Osteoblast (primary cell): ENCODE measurements around the gene CNKSR3. TPM values are rescaled to one million over a fixed set of nuclear protein-coding genes. Genes with fewer than 3 reads are reported as not detected.

Experiments used
- DNase-seq: peaks from one replicate; pipeline ENCODE4 v3.0.0; 2011; ENCODE audit warnings: low spot score, mixed read lengths; ENCODE audit not compliant: insufficient read length; ENCODE audit errors: missing footprints
- H2AFZ ChIP-seq: 2 replicates; pipeline ENCODE4 v1.6.0; 2011; ENCODE audit warnings: mild to moderate bottlenecking, low read length
- H3K27ac ChIP-seq: 2 replicates; pipeline ENCODE4 v1.5.1; 2011; ENCODE audit warnings: mild to moderate bottlenecking, low read depth, low read length, moderate library complexity
- H3K27me3 ChIP-seq: 2 replicates; pipeline ENCODE4 v1.6.0; 2012; ENCODE audit warnings: mild to moderate bottlenecking, control low read depth, inconsistent platforms, low read length, moderate library complexity; ENCODE audit not compliant: insufficient read depth
- H3K36me3 ChIP-seq: 2 replicates; pipeline ENCODE4 v1.5.1; 2011; ENCODE audit warnings: mild to moderate bottlenecking, low read length, control low read depth, moderate library complexity; ENCODE audit not compliant: insufficient read depth
- H3K4me1 ChIP-seq: 2 replicates; pipeline ENCODE4 v1.5.1; 2011; ENCODE audit warnings: mild to moderate bottlenecking, low read length, control low read depth, moderate library complexity; ENCODE audit not compliant: insufficient read depth
- H3K4me2 ChIP-seq: 2 replicates; pipeline ENCODE4 v1.6.0; 2011; ENCODE audit warnings: mild to moderate bottlenecking, low read length; ENCODE audit not compliant: insufficient read depth
- H3K4me3 ChIP-seq: fragments of 200-600 bp; sonication (generic); 3 replicates; pipeline ENCODE4 v1.5.1; 2012; ENCODE audit warnings: mild to moderate bottlenecking, low read length, inconsistent platforms; ENCODE audit not compliant: insufficient read depth
- H3K79me2 ChIP-seq: 2 replicates; pipeline ENCODE4 v1.6.0; 2012; ENCODE audit warnings: mild to moderate bottlenecking, low read length, control low read depth, inconsistent platforms; ENCODE audit not compliant: insufficient read depth
- H3K9me3 ChIP-seq: 2 replicates; pipeline ENCODE4 v1.5.1; 2011; ENCODE audit warnings: low read depth, low read length, control low read depth
- H4K20me1 ChIP-seq: 2 replicates; pipeline ENCODE4 v1.6.0; 2012; ENCODE audit warnings: mild to moderate bottlenecking, low read length, control low read depth; ENCODE audit not compliant: insufficient read depth
- total RNA-seq: library from RNA; depleted of rRNA; stranded (reverse); fragments of >200 nt; gene quantifications from 2 replicates; pipeline ENCODE4 v1.2.3, GENCODE V29; 2012
- TF ChIP-seq, protein P1 (sequence below): IDR thresholded peaks from 2 replicates; pipeline ENCODE4 v1.5.1; 2011; ENCODE audit warnings: mild to moderate bottlenecking, low read depth, low read length, moderate library complexity; ENCODE audit errors: extremely low read depth

The CNKSR3 gene
- total RNA-seq, 1 donor = 5.4 TPM

GRCh38 chr6:154460306-154461071 is 50.0 kb downstream of the CNKSR3 start:
- no peaks in the 10 kb centered on the region for H4K20me1 ChIP-seq
- peak; percentile 80 for DNase-seq
- H3K9me3 ChIP-seq = no peaks in the 10 kb centered on the region
- TF ChIP-seq, protein P1, sequence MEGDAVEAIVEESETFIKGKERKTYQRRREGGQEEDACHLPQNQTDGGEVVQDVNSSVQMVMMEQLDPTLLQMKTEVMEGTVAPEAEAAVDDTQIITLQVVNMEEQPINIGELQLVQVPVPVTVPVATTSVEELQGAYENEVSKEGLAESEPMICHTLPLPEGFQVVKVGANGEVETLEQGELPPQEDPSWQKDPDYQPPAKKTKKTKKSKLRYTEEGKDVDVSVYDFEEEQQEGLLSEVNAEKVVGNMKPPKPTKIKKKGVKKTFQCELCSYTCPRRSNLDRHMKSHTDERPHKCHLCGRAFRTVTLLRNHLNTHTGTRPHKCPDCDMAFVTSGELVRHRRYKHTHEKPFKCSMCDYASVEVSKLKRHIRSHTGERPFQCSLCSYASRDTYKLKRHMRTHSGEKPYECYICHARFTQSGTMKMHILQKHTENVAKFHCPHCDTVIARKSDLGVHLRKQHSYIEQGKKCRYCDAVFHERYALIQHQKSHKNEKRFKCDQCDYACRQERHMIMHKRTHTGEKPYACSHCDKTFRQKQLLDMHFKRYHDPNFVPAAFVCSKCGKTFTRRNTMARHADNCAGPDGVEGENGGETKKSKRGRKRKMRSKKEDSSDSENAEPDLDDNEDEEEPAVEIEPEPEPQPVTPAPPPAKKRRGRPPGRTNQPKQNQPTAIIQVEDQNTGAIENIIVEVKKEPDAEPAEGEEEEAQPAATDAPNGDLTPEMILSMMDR = no peak
- peak overlapping the region; percentile 11 for H3K27ac ChIP-seq
- H3K4me1 ChIP-seq = peaks cover 34% of the 10 kb centered on the region
- H3K79me2 ChIP-seq = peaks cover 14% of the 10 kb centered on the region
- peak overlapping the region; percentile 81 for H3K4me2 ChIP-seq
- no peaks in the 10 kb centered on the region for H3K36me3 ChIP-seq
- peak overlapping the region; percentile 80 for H2AFZ ChIP-seq
- H3K4me3 ChIP-seq = peak overlapping the region; percentile 47
- no peaks in the 10 kb centered on the region for H3K27me3 ChIP-seq

- TF ChIP-seq, protein P1 = no peak
- H3K9me3 ChIP-seq = no peaks in the 10 kb centered on the region
These were observed 51.0 kb downstream of the CNKSR3 start for GRCh38 chr6:154459513-154459912.

GRCh38 chr6:154458565-154459470 is 51.7 kb downstream of the CNKSR3 start:
- no peak for DNase-seq
- Histone ChIP-seq H4K20me1 (no peaks in the 10 kb centered on the region), H3K27me3 (no peaks in the 10 kb centered on the region), H3K79me2 (peaks cover 14% of the 10 kb centered on the region), H3K4me2 (peak overlapping the region; percentile 81), H3K9me3 (no peaks in the 10 kb centered on the region), H3K4me1 (peaks cover 34% of the 10 kb centered on the region), H3K4me3 (peak overlapping the region; percentile 54), H3K36me3 (no peaks in the 10 kb centered on the region), H2AFZ (peak overlapping the region; percentile 47), H3K27ac (peak overlapping the region; percentile 11)
- TF ChIP-seq, protein P1 = no peak

More at GRCh38 chr6:154459513-154459912, 51.0 kb downstream of the CNKSR3 start:
- Histone ChIP-seq H3K4me2 (peak overlapping the region; percentile 81), H3K36me3 (no peaks in the 10 kb centered on the region), H2AFZ (peak overlapping the region; percentile 47), H3K27ac (peak overlapping the region; percentile 11), H3K4me1 (peaks cover 34% of the 10 kb centered on the region), H3K4me3 (peak overlapping the region; percentile 54), H4K20me1 (no peaks in the 10 kb centered on the region), H3K27me3 (no peaks in the 10 kb centered on the region), H3K79me2 (peaks cover 14% of the 10 kb centered on the region)
- DNase-seq = no peak

- Histone ChIP-seq H3K79me2 (peaks cover 14% of the 10 kb centered on the region), H3K27me3 (no peaks in the 10 kb centered on the region), H3K27ac (no peak overlapping the region), H4K20me1 (no peaks in the 10 kb centered on the region), H3K4me1 (peaks cover 34% of the 10 kb centered on the region), H3K4me3 (no peak overlapping the region), H3K9me3 (no peaks in the 10 kb centered on the region), H3K4me2 (peak overlapping the region; percentile 81), H3K36me3 (no peaks in the 10 kb centered on the region), H2AFZ (no peak overlapping the region)
- DNase-seq = no peak
- TF ChIP-seq, protein P1 = no peak
These were observed 52.6 kb downstream of the CNKSR3 start for GRCh38 chr6:154457881-154458284.
